NB4 (cell line): ENCODE measurements around the gene FUOM.

Source experiments
- CTCF ChIP-seq: IDR thresholded peaks from one replicate; pipeline ENCODE4 v1.5.1; 2012; ENCODE audit warnings: low read depth, low read length
- POLR2A ChIP-seq: IDR thresholded peaks from 2 replicates; pipeline ENCODE4 v1.6.1; 2011; ENCODE audit warnings: mild to moderate bottlenecking; ENCODE audit not compliant: insufficient read length; ENCODE audit errors: extremely low read depth

GRCh38 chr10:133312769-133313145 lies 45.1 kb downstream of the FUOM start:
- TF ChIP-seq CTCF (no peak), POLR2A (no peak)
